Astrocyte (in vitro differentiated cells and primary cell): Measurements from ENCODE around the gene SPINT4. TPM values are rescaled to one million over a fixed set of nuclear protein-coding genes. Genes with fewer than 3 reads are reported as not detected.
"Not testable (repeated sequence)": the region's sequence is repeated elsewhere in the genome, so short reads cannot be mapped to it uniquely, and the experiment has no call there.

Experiments
- DNase-seq: peaks from one replicate; pipeline ENCODE4 v3.0.0-alpha.2; 2010; ENCODE audit warnings: low read depth
- FAIRE-seq: peaks from 2 replicates; lab custom pipeline; 2011; peaks lifted over from hg19 to GRCh38; lab: Jason Lieb, UNC
- H2AFZ ChIP-seq: 2 replicates; pipeline ENCODE4 v1.6.0; 2012; ENCODE audit warnings: low read depth, low read length, inconsistent platforms
- H3K27ac ChIP-seq: 2 replicates; pipeline ENCODE4 v1.5.1; 2011; ENCODE audit warnings: low read depth, low read length, inconsistent platforms
- H3K27me3 ChIP-seq: 2 replicates; pipeline ENCODE4 v1.6.0; 2011; ENCODE audit warnings: low read length, inconsistent platforms; ENCODE audit not compliant: insufficient read depth
- H3K36me3 ChIP-seq: 2 replicates; pipeline ENCODE4 v1.5.1; 2011; ENCODE audit warnings: low read length, inconsistent platforms; ENCODE audit not compliant: insufficient read depth
- H3K4me1 ChIP-seq: 2 replicates; pipeline ENCODE4 v1.5.1; 2011; ENCODE audit warnings: low read length, inconsistent platforms; ENCODE audit not compliant: insufficient read depth
- H3K4me2 ChIP-seq: 2 replicates; pipeline ENCODE4 v1.6.0; 2012; ENCODE audit warnings: low read length, inconsistent platforms
- H3K4me3 ChIP-seq: 2 replicates; pipeline ENCODE4 v1.5.1; 2011; ENCODE audit warnings: low read depth, mild to moderate bottlenecking, low read length, inconsistent platforms; ENCODE audit not compliant: insufficient read depth
- H3K79me2 ChIP-seq: 2 replicates; pipeline ENCODE4 v1.6.0; 2012; ENCODE audit warnings: mild to moderate bottlenecking, low read length, inconsistent platforms; ENCODE audit not compliant: insufficient read depth
- H3K9ac ChIP-seq: 2 replicates; pipeline ENCODE4 v1.6.0; 2012; ENCODE audit warnings: mild to moderate bottlenecking, low read length, inconsistent platforms
- H3K9me3 ChIP-seq: 2 replicates; pipeline ENCODE4 v1.5.1; 2012; ENCODE audit warnings: low read depth, mild to moderate bottlenecking, low read length, inconsistent platforms; ENCODE audit not compliant: insufficient read depth
- H4K20me1 ChIP-seq: 2 replicates; pipeline ENCODE4 v1.6.0; 2012; ENCODE audit warnings: low read length, inconsistent platforms; ENCODE audit not compliant: insufficient read depth
- H3K27ac Mint-ChIP-seq: one replicate; pipeline ENCODE4 v1.8.0; 2021; ENCODE audit warnings: mild to moderate bottlenecking, mixed read lengths; ENCODE audit not compliant: unreplicated experiment
- H3K27me3 Mint-ChIP-seq: one replicate; pipeline ENCODE4 v1.8.0; 2021; ENCODE audit warnings: low read depth, mixed read lengths; ENCODE audit not compliant: unreplicated experiment
- H3K36me3 Mint-ChIP-seq: one replicate; pipeline ENCODE4 v1.8.0; 2021; ENCODE audit warnings: low read depth, mixed read lengths; ENCODE audit not compliant: unreplicated experiment
- H3K4me1 Mint-ChIP-seq: one replicate; pipeline ENCODE4 v1.8.0; 2021; ENCODE audit warnings: low read depth, mixed read lengths; ENCODE audit not compliant: unreplicated experiment
- H3K4me3 Mint-ChIP-seq: one replicate; pipeline ENCODE4 v1.8.0; 2021; ENCODE audit warnings: mild to moderate bottlenecking, moderate library complexity, mixed read lengths; ENCODE audit not compliant: unreplicated experiment
- H3K9me3 Mint-ChIP-seq: one replicate; pipeline ENCODE4 v1.8.0; 2021; ENCODE audit warnings: mild to moderate bottlenecking, mixed read lengths; ENCODE audit not compliant: unreplicated experiment
- EZH2 ChIP-seq: IDR thresholded peaks from 2 replicates; pipeline ENCODE4 v1.6.1; 2012; ENCODE audit warnings: mild to moderate bottlenecking, low read length, inconsistent platforms; ENCODE audit not compliant: insufficient read depth
- total RNA-seq: library from RNA; stranded (reverse); gene quantifications from 2 replicates; pipeline ENCODE4 v1.2.1, GENCODE V29; 2021
- TF ChIP-seq, protein P1 (sequence below): IDR thresholded peaks from 2 replicates; pipeline ENCODE4 v1.5.1; 2011; ENCODE audit warnings: low read depth, mild to moderate bottlenecking, inconsistent platforms, low read length, moderate library complexity; ENCODE audit not compliant: insufficient read depth

The SPINT4 gene
- total RNA-seq, 1 donor from 2014 or later, result not detected

GRCh38 chr20:45701104-45701503 is 21.0 kb upstream of the SPINT4 start:
- H3K4me2 ChIP-seq, result no peak overlapping the region
- H3K79me2 ChIP-seq, result no peaks in the 10 kb centered on the region
- H4K20me1 ChIP-seq, result no peaks in the 10 kb centered on the region
- peaks cover 10% of the 10 kb centered on the region for H3K27me3 Mint-ChIP-seq
- no peak overlapping the region for H3K4me3 Mint-ChIP-seq
- no peak overlapping the region for H3K4me3 ChIP-seq
- no peak overlapping the region for H3K27ac Mint-ChIP-seq
- H3K27me3 ChIP-seq, result no peaks in the 10 kb centered on the region
- H3K27ac ChIP-seq, result no peak overlapping the region
- DNase-seq (no peak), FAIRE-seq (no peak)
- no peak for TF ChIP-seq EZH2
- TF ChIP-seq, protein P1, sequence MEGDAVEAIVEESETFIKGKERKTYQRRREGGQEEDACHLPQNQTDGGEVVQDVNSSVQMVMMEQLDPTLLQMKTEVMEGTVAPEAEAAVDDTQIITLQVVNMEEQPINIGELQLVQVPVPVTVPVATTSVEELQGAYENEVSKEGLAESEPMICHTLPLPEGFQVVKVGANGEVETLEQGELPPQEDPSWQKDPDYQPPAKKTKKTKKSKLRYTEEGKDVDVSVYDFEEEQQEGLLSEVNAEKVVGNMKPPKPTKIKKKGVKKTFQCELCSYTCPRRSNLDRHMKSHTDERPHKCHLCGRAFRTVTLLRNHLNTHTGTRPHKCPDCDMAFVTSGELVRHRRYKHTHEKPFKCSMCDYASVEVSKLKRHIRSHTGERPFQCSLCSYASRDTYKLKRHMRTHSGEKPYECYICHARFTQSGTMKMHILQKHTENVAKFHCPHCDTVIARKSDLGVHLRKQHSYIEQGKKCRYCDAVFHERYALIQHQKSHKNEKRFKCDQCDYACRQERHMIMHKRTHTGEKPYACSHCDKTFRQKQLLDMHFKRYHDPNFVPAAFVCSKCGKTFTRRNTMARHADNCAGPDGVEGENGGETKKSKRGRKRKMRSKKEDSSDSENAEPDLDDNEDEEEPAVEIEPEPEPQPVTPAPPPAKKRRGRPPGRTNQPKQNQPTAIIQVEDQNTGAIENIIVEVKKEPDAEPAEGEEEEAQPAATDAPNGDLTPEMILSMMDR, result no peak
- H3K36me3 ChIP-seq, result no peaks in the 10 kb centered on the region
- H3K4me1 Mint-ChIP-seq, result no peaks in the 10 kb centered on the region
- H3K9me3 Mint-ChIP-seq, result peaks cover 4% of the 10 kb centered on the region
- no peaks in the 10 kb centered on the region for H3K9me3 ChIP-seq
- H3K4me1 ChIP-seq, result no peaks in the 10 kb centered on the region
- H3K9ac ChIP-seq, result no peak overlapping the region
- H3K36me3 Mint-ChIP-seq, result no peaks in the 10 kb centered on the region
- no peak overlapping the region for H2AFZ ChIP-seq

- Histone ChIP-seq H4K20me1 (no peaks in the 10 kb centered on the region), H3K27ac (no peak within 1 kb of the TSS), H3K4me1 (no peaks in the 10 kb centered on the region), H3K79me2 (no peaks in the 10 kb centered on the region), H3K4me3 (no peak within 1 kb of the TSS), H3K36me3 (no peaks in the 10 kb centered on the region), H3K4me2 (no peak within 1 kb of the TSS), H2AFZ (no peak within 1 kb of the TSS), H3K9ac (no peak within 1 kb of the TSS), H3K9me3 (no peaks in the 10 kb centered on the region), H3K27me3 (no peaks in the 10 kb centered on the region)
- no peak for FAIRE-seq
- TF ChIP-seq EZH2, result no peak
- TF ChIP-seq, protein P1, result no peak
- H3K27ac Mint-ChIP-seq, result no peak within 1 kb of the TSS
- H3K4me1 Mint-ChIP-seq, result no peaks in the 10 kb centered on the region
- no peaks in the 10 kb centered on the region for H3K36me3 Mint-ChIP-seq
- DNase-seq, result no peak
- peaks cover 10% of the 10 kb centered on the region for H3K27me3 Mint-ChIP-seq
- no peak within 1 kb of the TSS for H3K4me3 Mint-ChIP-seq
- peaks cover 4% of the 10 kb centered on the region for H3K9me3 Mint-ChIP-seq
These were observed 20.3 kb upstream of the SPINT4 start, which contains the start of gene WFDC13 for GRCh38 chr20:45701873-45702272. TSS of gene WFDC13 (plus strand) at chr20:45702038. CDS start at chr20:45702124, 86 bp downstream.

GRCh38 chr20:45704969-45705637 is 17.0 kb upstream of the SPINT4 start, which contains the start of gene WFDC10B:
TSS of gene WFDC10B (minus strand) at chr20:45705019. CDS start at chr20:45685992, 19,027 bp downstream.
- Mint-ChIP-seq H3K4me3 (no peak within 1 kb of the TSS), H3K36me3 (no peaks in the 10 kb centered on the region), H3K27ac (no peak within 1 kb of the TSS), H3K27me3 (peaks cover 10% of the 10 kb centered on the region), H3K4me1 (no peaks in the 10 kb centered on the region), H3K9me3 (peaks cover 4% of the 10 kb centered on the region)
- Histone ChIP-seq H3K4me2 (no peak within 1 kb of the TSS), H3K4me3 (no peak within 1 kb of the TSS), H3K27ac (no peak within 1 kb of the TSS), H3K27me3 (no peaks in the 10 kb centered on the region), H2AFZ (no peak within 1 kb of the TSS), H3K4me1 (no peaks in the 10 kb centered on the region), H3K9ac (no peak within 1 kb of the TSS), H3K79me2 (no peaks in the 10 kb centered on the region), H3K36me3 (no peaks in the 10 kb centered on the region), H4K20me1 (no peaks in the 10 kb centered on the region), H3K9me3 (no peaks in the 10 kb centered on the region)
- FAIRE-seq, result no peak
- no peak for TF ChIP-seq EZH2
- TF ChIP-seq, protein P1, result no peak
- no peak for DNase-seq

DNA sequence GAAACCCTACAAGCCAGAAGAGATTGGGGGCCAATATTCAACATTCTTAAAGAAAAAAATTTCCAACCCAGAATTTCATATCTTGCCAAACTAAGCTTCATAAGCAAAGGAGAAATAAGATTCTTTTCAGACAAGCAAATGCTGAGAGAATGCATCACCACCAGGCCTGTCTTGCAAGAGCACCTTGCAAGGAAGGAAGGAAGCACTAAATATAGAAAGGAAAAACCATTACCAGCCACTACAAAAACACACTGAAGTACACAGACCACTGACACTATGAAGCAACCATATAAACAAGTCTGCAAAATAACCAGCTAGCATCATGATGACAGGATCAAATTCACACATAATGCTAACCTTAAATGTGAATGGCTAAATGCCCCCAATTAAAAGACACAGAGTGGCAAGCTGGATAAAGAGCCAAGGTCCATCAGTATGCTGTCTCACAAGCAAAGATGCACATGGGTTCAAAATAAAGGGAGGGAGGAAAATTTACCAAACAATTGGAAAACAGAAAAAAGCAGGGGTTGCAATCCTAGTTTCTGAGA is 5.9 kb upstream of the SPINT4 start:
- H3K36me3 ChIP-seq, H3K9me3 Mint-ChIP-seq, H3K27me3 Mint-ChIP-seq, H3K27me3 ChIP-seq, H3K9me3 ChIP-seq, H3K4me2 ChIP-seq, H3K9ac ChIP-seq, H3K4me1 ChIP-seq, H3K4me3 Mint-ChIP-seq, H3K27ac ChIP-seq, H3K79me2 ChIP-seq, H3K4me1 Mint-ChIP-seq, H4K20me1 ChIP-seq, DNase-seq, H3K4me3 ChIP-seq, FAIRE-seq, H3K36me3 Mint-ChIP-seq, H3K27ac Mint-ChIP-seq, H2AFZ ChIP-seq: not testable (repeated sequence)
